SK-MEL-5 (cell line): Measurements from ENCODE around the gene CAMKMT. TPM values are rescaled to one million over a fixed set of nuclear protein-coding genes. Genes with fewer than 3 reads are reported as not detected.

ENCODE experiments used
- DNase-seq: peaks from one replicate; pipeline ENCODE4 v3.0.0-alpha.2; 2016; ENCODE audit warnings: low read depth, low spot score
- in situ Hi-C: cut with HindIII; loops from 2 replicates; pipeline ENCODE4 v1.10.0; 2016; ENCODE audit warnings: low sequenced_read_pairs, high pct_unique_total_duplicates, low pct_unique_long_range_greater_than_20kb
- total RNA-seq: library from RNA; depleted of rRNA; stranded (reverse); fragments of >200 nt; shearing (Covaris generic); gene quantifications from 2 replicates; pipeline ENCODE4 v1.2.3, GENCODE V29; 2014

CAMKMT gene
- total RNA-seq, 1 experiment from 2014 or later = 6.4 TPM

DNA sequence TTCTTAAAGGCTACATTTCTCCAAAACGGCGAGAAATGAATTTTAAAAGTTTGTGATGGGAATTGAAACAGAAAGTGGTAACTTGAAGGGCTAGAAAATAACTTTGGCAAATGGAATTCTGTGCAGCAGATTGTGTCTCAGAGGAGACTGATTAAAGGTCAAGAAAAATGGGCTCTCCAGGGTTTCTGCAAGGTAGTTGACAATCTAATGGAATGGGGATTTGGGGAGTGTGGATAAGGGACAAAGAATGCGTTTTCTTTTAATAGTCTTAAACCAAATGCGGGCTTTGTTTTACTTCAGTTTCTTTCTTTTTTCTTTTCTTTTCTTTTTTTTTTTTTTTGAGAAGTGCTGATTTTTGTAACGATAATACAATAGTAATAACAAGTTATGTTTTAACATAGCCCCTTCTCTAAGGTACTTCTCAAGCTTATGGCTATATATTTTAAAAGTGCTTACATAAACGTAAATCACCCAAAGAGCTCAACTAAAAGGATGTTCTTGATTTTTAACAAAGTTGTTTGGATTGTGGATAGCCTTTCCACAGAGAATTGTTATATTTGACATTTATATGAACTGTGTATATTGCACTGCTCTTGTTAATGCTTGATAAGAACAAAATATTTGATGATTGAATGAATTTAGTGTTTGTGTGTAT is 36.6 kb downstream of the CAMKMT start:
- in situ Hi-C loops = loop anchor here (10.0 to 25.0 kb wide), 2 partner anchors 76 to 339 kb away; no protein-coding TSS in a partner anchor
- DNase-seq = no peak

DNA sequence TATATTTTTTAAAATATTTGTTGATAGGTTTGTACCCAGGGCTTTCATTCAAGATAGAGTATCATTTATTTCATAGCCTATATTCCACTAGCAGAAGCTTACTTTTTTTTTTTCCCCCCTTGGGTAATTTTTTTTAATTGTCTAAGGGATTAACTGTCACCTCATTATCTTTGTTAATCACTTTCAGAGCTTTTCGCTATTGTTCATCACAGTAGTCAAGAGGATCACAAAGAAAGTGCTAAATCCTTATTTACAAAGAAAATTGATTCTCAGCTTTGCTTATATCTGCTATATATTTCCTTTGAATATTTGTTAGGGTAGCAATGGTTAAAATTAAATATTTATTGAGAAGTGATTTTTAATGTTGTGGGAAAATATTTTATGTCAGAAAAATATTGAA is 59.0 kb downstream of the CAMKMT start:
- no peak for DNase-seq
- in situ Hi-C loops = no loop called here

DNA sequence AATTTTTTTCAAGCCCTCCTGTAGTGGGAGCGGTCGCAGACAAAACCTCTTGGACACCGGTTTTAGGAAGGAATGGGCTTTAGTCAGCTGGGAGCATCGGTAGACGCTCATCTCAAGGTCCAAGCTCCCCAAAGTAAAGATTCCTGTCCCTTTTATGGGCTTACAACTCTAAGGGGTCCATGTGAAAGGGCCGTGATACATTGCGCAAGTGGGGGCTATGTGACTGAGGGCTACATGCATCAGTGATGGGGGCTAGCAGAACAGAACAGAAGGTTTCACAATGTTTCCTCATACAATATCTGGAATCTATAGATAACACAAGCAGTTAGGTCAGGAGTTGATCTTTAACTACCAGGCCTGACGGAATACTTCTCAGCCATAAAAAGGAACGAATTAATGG is 62.5 kb downstream of the CAMKMT start:
- in situ Hi-C loops = no loop called here
- DNase-seq = no peak

DNA sequence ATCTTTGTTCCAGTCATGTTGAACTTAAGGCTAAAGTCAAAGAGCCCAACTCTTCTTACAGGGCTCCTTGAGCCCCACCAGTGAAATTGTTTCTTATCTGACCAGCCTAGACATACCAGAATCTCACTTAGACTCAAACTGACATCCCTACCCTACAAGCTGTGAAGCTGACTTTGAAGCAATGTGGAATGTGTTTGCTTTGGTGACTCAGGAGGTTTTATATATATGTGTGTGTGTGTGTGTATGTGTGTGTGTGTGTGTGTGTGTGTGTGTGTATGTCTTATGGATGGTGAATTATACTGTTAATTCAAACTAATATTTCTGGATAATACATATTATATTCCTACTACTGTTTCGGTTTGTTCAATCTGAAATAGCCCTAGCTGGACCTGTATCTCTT is 67.3 kb downstream of the CAMKMT start:
- DNase-seq = no peak
- in situ Hi-C loops = no loop called here

DNA sequence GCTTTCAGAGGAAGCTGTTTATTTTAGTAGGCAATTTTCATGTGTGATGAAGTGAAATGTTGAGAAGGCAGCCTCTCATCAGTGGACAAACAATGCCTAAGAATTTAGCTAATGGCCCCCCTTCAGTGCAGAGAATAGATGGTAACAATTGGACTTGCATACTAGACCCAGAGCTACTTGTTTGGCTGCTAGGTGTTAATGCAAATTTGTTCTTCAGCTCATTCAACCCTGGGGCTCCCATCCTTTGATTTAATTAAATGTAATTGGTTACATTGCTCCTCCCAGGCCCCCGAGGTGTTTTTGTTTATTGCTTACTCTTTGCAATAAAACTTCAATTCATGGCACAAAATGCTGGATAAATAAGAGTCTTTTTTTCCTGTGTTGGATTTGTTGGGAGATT is 68.6 kb downstream of the CAMKMT start:
- DNase-seq = no peak
- in situ Hi-C loops = no loop called here

DNA sequence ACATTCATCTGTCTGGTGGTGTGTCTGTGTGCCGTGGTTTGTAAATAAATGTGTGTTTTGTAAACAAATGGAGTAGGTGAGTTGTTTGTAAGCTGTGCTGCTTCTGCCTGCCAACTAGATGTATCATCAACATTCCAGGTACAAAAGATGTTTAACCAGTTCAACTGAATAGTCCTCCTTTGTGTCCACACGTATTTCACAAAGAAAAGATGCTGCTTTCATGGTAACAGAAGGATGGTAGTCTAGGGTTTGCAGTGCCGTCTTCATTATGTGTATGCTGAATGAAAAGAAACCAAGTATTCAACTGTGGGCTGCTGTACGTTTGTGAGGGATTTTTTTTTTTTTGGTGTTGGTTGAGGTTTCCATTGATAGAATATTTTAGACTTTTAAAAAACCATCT is 72.1 kb downstream of the CAMKMT start:
- in situ Hi-C loops = no loop called here
- DNase-seq = no peak

DNA sequence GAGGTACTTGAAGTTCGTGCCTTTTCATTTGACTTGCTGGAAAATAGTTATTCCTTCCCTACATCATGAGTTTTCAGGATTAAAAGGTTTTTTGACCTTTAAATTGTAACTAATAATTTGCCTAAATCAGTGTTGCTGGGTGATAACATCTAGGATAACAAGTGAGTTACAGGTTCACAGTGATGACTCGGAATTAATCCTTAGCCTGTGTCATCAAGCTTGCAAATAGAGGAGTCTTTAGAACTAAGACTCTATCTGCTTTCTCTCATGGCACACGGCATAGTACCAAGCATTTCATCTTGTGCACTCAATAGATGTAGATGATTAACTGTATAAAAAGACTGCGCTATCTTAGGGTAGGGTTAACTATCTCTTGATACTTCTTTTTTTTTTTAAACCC is 79.5 kb downstream of the CAMKMT start:
- no peak for DNase-seq
- in situ Hi-C loops = no loop called here

DNA sequence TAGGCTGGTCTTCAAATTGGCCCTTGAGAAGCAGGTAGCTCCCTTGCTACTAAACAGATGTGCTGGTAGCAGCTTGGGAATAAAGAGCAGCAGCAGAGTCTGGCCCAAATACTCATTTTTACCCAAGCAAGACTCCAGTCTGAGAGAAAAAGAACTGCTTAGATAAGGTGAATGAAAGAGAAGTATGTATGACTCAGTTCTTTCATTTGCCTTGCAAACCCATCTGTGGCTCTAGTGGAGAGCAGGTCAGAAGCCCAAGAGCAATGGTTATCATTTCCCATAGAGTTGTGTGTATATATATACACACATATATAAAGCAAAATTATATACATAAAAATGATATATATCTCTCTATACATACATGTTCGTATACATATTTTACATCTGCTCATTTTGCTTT is 80.3 kb downstream of the CAMKMT start:
- DNase-seq = no peak
- in situ Hi-C loops = no loop called here

DNA sequence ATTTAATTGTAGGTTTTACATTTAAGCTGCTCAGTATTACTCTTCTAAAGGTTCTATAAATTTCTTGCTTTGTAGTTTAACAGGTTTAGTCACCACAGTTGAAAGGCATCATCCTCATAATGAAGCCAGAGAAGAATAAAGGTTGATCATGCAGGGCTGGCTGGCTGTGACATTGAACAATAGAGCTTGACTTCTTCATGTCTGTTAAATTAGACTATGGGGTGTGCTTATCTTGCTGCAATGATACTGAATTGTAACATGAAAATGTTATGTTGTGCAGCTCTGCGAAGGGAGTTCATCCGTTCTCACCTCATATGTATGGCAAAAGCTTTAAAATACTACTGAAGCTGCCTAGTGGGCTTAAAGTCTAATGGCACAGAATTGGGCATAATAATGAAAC is 81.8 kb downstream of the CAMKMT start:
- DNase-seq = no peak
- in situ Hi-C loops = no loop called here

DNA sequence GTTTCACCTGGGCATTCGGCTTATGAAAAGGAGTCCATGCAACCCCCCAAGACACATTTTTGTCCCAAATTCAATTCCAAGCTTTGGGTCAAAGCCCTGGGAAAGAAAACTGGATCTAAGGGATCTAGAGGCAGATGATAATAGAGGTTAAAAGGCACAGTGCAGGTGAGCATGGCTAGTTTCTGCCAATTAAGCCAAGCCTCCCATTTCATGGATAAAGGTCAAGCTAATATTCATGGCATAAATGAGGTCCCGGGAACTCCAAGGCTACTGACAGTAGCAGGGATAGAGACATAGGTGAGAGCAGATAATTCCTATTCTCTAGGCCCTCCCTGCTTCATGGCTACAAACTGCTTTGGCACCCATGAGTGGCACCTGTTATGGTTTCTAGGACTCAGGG is 83.1 kb downstream of the CAMKMT start:
- in situ Hi-C loops = no loop called here
- no peak for DNase-seq

DNA sequence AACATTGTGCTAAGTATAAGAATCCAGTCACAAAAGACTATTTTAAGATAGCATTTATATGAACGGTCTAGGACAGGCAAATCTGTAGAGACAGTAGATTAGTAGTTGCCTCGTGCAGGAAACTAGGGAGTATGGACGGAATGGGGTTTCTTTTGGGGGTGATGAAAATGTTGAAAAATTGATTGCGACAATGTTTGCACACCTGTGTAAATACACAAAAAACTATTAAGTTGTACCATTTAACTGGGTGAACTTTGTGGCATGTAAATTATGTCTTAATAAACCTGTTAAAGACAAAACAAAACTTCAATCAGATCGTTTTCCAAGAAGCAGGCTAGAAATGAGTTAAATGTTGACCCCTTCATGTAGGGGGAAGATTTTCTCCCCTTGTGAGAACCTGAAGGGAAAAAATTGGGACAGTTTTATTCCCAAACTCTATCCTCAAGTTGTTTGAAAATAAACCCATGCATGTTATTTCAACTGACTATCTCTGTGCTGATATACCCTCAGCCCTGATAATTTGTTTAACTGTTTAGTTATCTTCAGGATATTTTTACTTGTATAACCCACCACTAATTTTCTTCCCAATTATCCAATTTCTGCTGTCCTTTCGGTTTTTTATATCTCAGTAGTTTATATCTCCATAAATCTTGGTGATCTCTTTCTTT is 87.2 kb downstream of the CAMKMT start:
- in situ Hi-C loops = no loop called here
- no peak for DNase-seq

DNA sequence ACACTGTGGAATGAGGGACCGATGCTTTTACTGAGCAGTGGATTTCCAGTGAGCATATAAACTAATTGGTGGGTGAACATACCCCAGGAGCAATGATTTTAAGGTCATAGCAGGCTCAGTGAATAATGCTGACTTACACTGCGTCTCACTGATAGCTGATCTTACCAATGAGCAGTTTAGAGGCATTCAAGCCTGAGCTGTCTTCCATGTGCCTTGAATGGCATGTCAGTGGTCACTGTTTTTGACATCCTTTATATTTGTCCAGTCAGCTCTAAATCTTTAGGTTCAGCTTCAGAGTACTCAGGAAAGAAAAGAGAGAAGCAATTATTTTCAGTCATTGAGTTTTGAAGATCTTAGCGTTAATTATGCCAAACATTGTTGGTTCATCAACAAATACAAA is 88.3 kb downstream of the CAMKMT start:
- in situ Hi-C loops = no loop called here
- no peak for DNase-seq

DNA sequence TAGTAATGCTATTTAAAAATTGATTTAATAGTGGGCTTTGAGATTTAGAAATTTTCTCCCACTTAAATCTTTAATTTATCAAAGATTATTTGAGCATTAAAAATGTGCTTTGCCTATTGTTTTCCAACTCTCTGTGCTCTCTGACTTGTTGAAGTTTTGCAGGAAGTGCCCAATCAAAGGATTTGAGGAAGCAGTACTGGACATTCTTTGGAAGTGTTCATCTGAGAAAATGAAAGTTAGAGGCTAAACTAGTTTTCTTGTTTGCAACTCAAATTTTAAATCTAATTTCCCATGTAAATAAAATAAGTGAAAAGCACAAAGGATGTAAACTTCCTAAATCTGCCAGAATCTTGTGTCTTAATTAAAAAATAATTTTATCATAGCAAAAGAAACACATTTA is 89.1 kb downstream of the CAMKMT start:
- in situ Hi-C loops = no loop called here
- DNase-seq = peak; percentile 8

DNA sequence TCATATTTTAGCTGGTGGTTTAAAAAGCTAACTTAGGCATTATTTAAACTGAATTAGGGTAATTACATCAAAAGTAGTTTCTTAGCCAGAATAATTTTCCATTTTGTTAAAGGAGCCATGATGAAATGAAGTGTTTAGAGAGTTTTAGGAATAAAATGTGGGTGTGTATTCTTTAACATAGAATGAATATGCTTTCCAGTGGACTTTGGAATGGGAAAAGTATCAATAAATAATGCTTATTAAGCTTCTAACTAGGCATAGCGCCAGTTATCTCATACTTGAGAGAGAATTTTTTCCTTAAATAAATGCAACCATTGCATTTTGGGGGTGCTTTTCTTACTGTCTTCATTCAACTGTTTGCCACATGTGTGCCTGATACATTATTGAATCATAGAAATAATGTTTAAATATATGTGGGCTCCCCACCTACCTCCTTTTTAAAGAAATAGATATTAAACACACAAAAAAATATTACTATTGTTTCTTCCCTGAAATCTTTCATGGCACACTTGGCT is 90.4 kb downstream of the CAMKMT start:
- no peak for DNase-seq
- in situ Hi-C loops = no loop called here

DNA sequence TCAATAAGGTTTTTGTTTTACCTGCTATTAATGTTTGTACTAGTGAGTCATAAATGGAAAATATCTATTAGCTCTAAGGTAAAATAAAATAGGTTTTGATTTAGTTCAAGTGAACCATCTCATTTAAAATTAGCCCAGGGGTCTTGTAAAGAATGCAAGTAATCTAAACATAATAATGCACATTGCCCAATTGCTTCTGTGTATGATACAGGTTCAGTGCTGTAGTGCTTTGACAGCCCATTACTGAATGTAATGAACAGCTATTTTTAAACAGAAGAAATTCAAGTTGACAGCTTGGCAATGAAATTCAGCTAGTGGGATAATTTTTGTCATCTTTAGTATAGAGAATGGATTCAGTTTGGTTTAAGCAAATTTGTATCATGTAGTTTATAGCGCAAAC is 91.5 kb downstream of the CAMKMT start:
- DNase-seq = no peak
- in situ Hi-C loops = no loop called here

DNA sequence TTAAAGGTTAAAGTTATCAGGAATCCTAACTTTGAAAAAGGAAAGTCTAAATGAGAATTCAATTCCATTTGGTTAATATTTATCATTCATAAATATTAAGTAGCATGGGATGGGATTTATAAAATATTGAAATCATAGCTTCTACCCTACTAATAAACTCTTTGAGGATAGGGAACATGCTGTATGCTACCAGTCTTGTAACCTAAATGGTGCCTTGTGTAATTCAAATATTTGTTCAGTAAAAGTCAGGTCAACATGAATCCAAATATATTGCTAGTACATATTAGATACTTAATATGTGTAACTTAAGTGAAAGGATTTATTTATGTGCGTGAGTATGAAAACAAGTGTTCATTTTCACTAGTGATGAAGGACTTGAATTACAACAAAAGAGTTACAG is 94.1 kb downstream of the CAMKMT start:
- DNase-seq = no peak
- in situ Hi-C loops = no loop called here

DNA sequence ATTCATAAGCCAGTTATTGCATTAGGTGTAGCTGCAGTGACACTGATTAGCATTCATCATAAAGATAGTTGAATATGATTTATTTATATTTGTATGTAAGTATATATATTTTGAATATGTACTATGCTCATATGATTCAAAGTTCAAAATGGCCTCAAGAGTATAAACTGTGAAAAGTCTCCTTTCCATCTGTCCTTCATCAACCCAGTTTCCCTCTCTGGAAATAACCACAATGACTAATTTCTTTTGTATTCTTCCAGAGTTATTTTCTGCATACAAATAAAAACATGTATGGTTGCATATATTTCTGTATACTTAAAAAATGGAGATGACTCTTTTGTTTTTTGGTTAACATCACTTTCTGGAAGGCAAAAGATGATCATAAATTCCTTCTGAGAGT is 95.2 kb downstream of the CAMKMT start:
- no peak for DNase-seq
- in situ Hi-C loops = no loop called here

DNA sequence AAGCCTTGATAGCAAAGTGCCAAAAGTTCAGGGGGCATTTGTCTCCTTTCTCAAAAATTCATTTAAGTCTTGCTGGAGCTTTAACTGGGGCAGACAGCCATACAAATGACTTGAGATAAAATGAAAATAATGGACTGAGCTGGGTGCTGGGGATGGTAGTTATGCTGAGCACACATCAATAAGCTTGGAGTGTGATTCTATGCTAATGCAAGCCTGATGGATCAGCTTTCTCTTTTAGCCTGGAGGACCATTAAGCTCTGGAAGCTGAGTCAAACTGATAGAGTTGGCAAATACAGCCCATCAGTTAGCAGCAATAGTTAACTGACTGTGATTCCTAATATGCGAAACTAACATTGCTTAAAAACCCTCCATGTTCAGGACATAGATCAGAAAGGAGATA is 98.0 kb downstream of the CAMKMT start:
- DNase-seq = no peak
- in situ Hi-C loops = no loop called here
